ENCODE results near the gene BCAN. TPM values are rescaled to one million over a fixed set of nuclear protein-coding genes. Genes with fewer than 3 reads are reported as not detected.
"Not testable (repeated sequence)": the region's sequence is repeated elsewhere in the genome, so short reads cannot be mapped to it uniquely, and the experiment has no call there.

Gene BCAN
- total and polyA plus RNA-seq, 2 experiments from 2014 or later = 0.23 to 0.86 TPM

GRCh38 chr1:156608036-156608674, 33.8 kb upstream of the BCAN start:
- DNase-seq (ENCODE audit: low read depth in 1 of 2, low spot score in 1 of 2) = peak; percentile 71 to 83
- Histone ChIP-seq H3K4me1 (ENCODE audit: low read depth) (peaks cover 3% of the 10 kb centered on the region), H3K4me3 (no peak overlapping the region), H3K27me3 (no peaks in the 10 kb centered on the region), H3K9me3 (ENCODE audit: low read depth) (no peaks in the 10 kb centered on the region), H3K27ac (no peak overlapping the region), H3K36me3 (no peaks in the 10 kb centered on the region)
- peak; percentile 84 for TF ChIP-seq CTCF (IDR thresholded peaks at IDR 0.05; ENCODE audit: low read depth, low read length)

GRCh38 chr1:156608981-156609380, 32.9 kb upstream of the BCAN start:
- H3K4me3 ChIP-seq = no peak overlapping the region
- no peak overlapping the region for H3K27ac ChIP-seq
- H3K27me3 ChIP-seq = no peaks in the 10 kb centered on the region
- no peaks in the 10 kb centered on the region for H3K9me3 ChIP-seq (ENCODE audit: low read depth)
- peak in 1 of 2 donors; percentile 60 for DNase-seq (ENCODE audit: low read depth in 1 of 2, low spot score in 1 of 2)
- peaks cover 3% of the 10 kb centered on the region for H3K4me1 ChIP-seq (ENCODE audit: low read depth)
- TF ChIP-seq CTCF (IDR thresholded peaks at IDR 0.05; ENCODE audit: low read depth, low read length) = peak; percentile 48
- H3K36me3 ChIP-seq = no peaks in the 10 kb centered on the region

GRCh38 chr1:156610072-156610471, 31.8 kb upstream of the BCAN start:
- H3K27ac ChIP-seq; H3K9me3 ChIP-seq (ENCODE audit: low read depth); H3K4me3 ChIP-seq; H3K27me3 ChIP-seq; H3K36me3 ChIP-seq; DNase-seq (ENCODE audit: low read depth in 1 of 2, low spot score in 1 of 2): not testable (repeated sequence)
- peaks cover 10% of the 10 kb centered on the region for H3K4me1 ChIP-seq (ENCODE audit: low read depth)

GRCh38 chr1:156612666-156613065, 29.3 kb upstream of the BCAN start:
- no peak overlapping the region for H3K4me3 ChIP-seq
- no peak for TF ChIP-seq CTCF (IDR thresholded peaks at IDR 0.05; ENCODE audit: low read depth, low read length)
- H3K27ac ChIP-seq = no peak overlapping the region
- no peaks in the 10 kb centered on the region for H3K27me3 ChIP-seq
- H3K36me3 ChIP-seq = no peaks in the 10 kb centered on the region
- H3K4me1 ChIP-seq (ENCODE audit: low read depth) = peaks cover 23% of the 10 kb centered on the region
- no peak for DNase-seq (ENCODE audit: low read depth in 1 of 2, low spot score in 1 of 2)
- no peaks in the 10 kb centered on the region for H3K9me3 ChIP-seq (ENCODE audit: low read depth)

GRCh38 chr1:156615946-156616345, 26.0 kb upstream of the BCAN start:
- Histone ChIP-seq H3K4me1 (ENCODE audit: low read depth) (peaks cover 20% of the 10 kb centered on the region), H3K27ac (peak overlapping the region; percentile 95), H3K36me3 (no peaks in the 10 kb centered on the region), H3K4me3 (no peak overlapping the region), H3K27me3 (peaks cover 15% of the 10 kb centered on the region), H3K9me3 (ENCODE audit: low read depth) (no peaks in the 10 kb centered on the region)
- no peak for TF ChIP-seq CTCF (IDR thresholded peaks at IDR 0.05; ENCODE audit: low read depth, low read length)
- no peak for DNase-seq (ENCODE audit: low read depth in 1 of 2, low spot score in 1 of 2)

- no peak overlapping the region for H3K4me3 ChIP-seq
- DNase-seq (ENCODE audit: low read depth in 1 of 2, low spot score in 1 of 2) = peak; percentile 70 to 75
- H3K4me1 ChIP-seq (ENCODE audit: low read depth) = peaks cover 20% of the 10 kb centered on the region
- H3K27me3 ChIP-seq = peaks cover 20% of the 10 kb centered on the region
- TF ChIP-seq CTCF (IDR thresholded peaks at IDR 0.05; ENCODE audit: low read depth, low read length) = peak; percentile 13
- no peaks in the 10 kb centered on the region for H3K36me3 ChIP-seq
- no peaks in the 10 kb centered on the region for H3K9me3 ChIP-seq (ENCODE audit: low read depth)
- peak overlapping the region; percentile 95 for H3K27ac ChIP-seq
Measured at GRCh38 chr1:156616463-156616862, 25.5 kb upstream of the BCAN start.
